GM21825 (cell line): Measurements from ENCODE around the gene GRM8.

Experiments
- ATAC-seq: cut with Tn5 transposase; IDR thresholded peaks from one replicate; pipeline ENCODE4 v1.9.1; 2021; ENCODE audit warnings: mild to moderate bottlenecking, moderate library complexity; ENCODE audit not compliant: unreplicated experiment

Gene GRM8

GRCh38 chr7:126398285-126398684 lies 854.5 kb downstream of the GRM8 start:
- ATAC-seq = no peak

GRCh38 chr7:126394406-126394805 lies 858.3 kb downstream of the GRM8 start:
- no peak for ATAC-seq
